ENCODE measurements around the gene RCL1. TPM values are rescaled to one million over a fixed set of nuclear protein-coding genes. Genes with fewer than 3 reads are reported as not detected.

Gene RCL1
- total and polyA plus RNA-seq, 4 donors, result 14.3 to 32.0 (median 22.6) TPM

DNA sequence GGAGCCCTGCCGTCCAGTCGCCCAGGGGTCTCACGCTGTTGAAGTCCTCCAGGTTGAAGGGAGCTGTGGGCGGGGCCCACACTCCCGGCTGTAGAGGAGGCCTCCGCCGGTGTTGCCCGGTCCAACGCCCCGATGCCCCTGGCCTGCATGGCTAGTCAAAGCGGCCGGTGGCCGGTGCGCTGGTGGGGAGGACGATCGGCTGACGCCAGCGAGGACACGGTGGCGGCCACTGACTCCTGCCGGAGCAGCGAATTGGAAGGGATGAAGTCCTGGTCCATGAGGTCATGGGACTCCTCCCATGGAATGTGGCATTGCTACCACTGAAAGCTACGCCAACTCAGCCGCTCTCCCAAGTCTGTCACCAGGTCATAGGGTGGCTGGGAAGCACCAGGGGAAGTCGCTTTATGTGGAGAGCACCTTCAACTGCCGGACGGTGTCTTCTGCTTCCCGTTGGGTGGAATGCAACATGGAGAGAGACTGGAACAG is 11.8 kb downstream of the RCL1 start:
- 98% methylated on average over 28 of the region's 28 CpGs for WGBS (ENCODE audit: insufficient coverage)
- no peaks in the 10 kb centered on the region for H3K27me3 ChIP-seq (ENCODE audit: control insufficient read depth, insufficient read depth, low read length)
- no peaks in the 10 kb centered on the region for H3K9me3 ChIP-seq (ENCODE audit: control insufficient read depth, insufficient read depth, low read length)
- H3K27ac ChIP-seq (ENCODE audit: low read depth, low read length), result no peak overlapping the region
- no peak for DNase-seq (ENCODE audit: low read depth in 4 of 6, low spot score in 6 of 6)
- H3K36me3 ChIP-seq (ENCODE audit: control insufficient read depth, insufficient read depth, low read length), result peaks cover 8% of the 10 kb centered on the region
- no peaks in the 10 kb centered on the region for H3K4me1 ChIP-seq (ENCODE audit: control insufficient read depth, insufficient read depth, low read length)
- no peak overlapping the region for H3K4me3 ChIP-seq (ENCODE audit: low read depth, low read length)

DNA sequence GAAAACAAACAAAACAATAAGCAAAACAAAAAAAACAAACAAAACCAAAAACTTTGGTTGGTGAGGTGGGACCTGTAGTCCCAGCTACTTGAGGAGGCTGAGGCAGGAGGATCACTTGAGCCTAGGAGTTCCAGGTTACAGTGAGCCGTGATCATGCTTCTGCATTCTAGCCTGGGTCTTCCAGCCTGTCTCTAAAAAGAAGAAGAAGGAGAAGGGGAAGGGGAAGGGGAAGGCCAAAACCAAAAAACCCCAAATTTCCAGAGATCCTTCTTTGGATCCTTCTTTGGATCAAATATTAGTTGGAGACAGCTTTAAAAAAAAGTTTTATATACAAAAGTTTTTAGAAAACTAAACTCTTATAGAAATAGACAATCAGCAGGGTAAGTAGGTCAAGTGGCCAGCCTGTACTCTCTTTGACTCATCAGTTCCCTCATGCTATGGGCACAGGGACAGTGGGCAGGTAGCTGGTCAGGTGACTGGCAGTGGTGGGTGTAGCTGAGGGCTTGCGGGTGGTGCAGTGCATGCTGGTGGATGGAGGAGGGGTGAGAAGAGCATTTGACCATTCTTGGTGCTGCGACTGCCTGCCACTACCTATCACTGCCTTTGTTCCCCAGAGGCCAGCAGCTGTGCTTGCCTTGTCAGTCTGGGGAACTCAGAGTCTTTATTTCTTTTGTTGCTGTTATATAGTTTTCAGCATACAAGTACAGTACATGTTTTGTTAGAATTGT is 12.6 kb downstream of the RCL1 start:
- WGBS (ENCODE audit: insufficient coverage), result 40% methylated on average over 1 of the region's 3 CpGs
- H3K4me1 ChIP-seq (ENCODE audit: control insufficient read depth, insufficient read depth, low read length), result no peaks in the 10 kb centered on the region
- no peaks in the 10 kb centered on the region for H3K27me3 ChIP-seq (ENCODE audit: control insufficient read depth, insufficient read depth, low read length)
- DNase-seq (ENCODE audit: low read depth in 4 of 6, low spot score in 6 of 6), result no peak
- no peaks in the 10 kb centered on the region for H3K9me3 ChIP-seq (ENCODE audit: control insufficient read depth, insufficient read depth, low read length)
- H3K4me3 ChIP-seq (ENCODE audit: low read depth, low read length), result no peak overlapping the region
- H3K27ac ChIP-seq (ENCODE audit: low read depth, low read length), result no peak overlapping the region
- peaks cover 8% of the 10 kb centered on the region for H3K36me3 ChIP-seq (ENCODE audit: control insufficient read depth, insufficient read depth, low read length)

DNA sequence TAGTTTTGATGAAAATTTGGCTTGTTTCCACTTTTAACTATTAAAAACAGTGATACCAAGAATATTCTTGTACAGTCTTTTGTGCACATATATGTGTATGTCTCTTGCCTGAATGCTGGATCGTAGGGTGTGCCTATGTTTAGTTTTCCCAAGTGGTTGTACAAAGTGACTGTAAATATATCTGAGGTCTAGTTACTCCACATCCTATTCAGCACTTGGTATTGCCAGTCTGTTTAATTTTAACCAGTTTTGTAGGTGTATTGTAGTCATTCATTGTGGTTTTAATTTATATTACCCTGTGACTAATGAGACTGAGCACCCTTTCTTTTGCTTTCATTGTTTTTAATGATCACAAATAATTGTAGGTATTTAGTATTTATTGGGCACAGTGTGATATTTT is 17.8 kb downstream of the RCL1 start:
- DNase-seq (ENCODE audit: low read depth in 4 of 6, low spot score in 6 of 6), result no peak
- Histone ChIP-seq H3K4me3 (ENCODE audit: low read depth, low read length) (no peak overlapping the region), H3K27me3 (ENCODE audit: control insufficient read depth, insufficient read depth, low read length) (no peaks in the 10 kb centered on the region), H3K27ac (ENCODE audit: low read depth, low read length) (no peak overlapping the region), H3K36me3 (ENCODE audit: control insufficient read depth, insufficient read depth, low read length) (no peaks in the 10 kb centered on the region), H3K4me1 (ENCODE audit: control insufficient read depth, insufficient read depth, low read length) (no peaks in the 10 kb centered on the region), H3K9me3 (ENCODE audit: control insufficient read depth, insufficient read depth, low read length) (peaks cover 11% of the 10 kb centered on the region)
- no CpG with 5 or more reads among the region's 1 CpG for WGBS (ENCODE audit: insufficient coverage)

DNA sequence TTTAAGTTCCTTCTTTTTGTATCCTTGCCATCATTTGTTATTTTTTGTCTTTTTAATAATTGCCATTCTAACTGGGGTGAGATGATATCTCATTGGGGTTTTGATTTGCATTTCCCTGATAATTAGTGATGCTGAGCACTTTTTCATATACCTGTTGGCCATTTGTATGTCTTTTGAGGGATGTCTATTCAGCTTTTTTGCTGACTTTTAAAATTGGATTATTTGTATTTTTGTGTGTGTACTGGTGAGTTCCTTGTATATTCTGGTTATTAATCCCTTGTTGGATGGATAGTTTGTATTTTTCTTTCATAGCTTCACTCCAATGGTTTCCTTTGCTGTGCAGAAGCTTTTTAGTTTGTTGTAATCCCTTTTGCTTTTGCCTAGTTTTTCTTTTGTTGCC is 19.1 kb downstream of the RCL1 start:
- Histone ChIP-seq H3K36me3 (ENCODE audit: control insufficient read depth, insufficient read depth, low read length) (no peaks in the 10 kb centered on the region), H3K4me3 (ENCODE audit: low read depth, low read length) (no peak overlapping the region), H3K27me3 (ENCODE audit: control insufficient read depth, insufficient read depth, low read length) (no peaks in the 10 kb centered on the region), H3K4me1 (ENCODE audit: control insufficient read depth, insufficient read depth, low read length) (no peaks in the 10 kb centered on the region), H3K9me3 (ENCODE audit: control insufficient read depth, insufficient read depth, low read length) (peaks cover 11% of the 10 kb centered on the region), H3K27ac (ENCODE audit: low read depth, low read length) (no peak overlapping the region)
- no peak for DNase-seq (ENCODE audit: low read depth in 4 of 6, low spot score in 6 of 6)

DNA sequence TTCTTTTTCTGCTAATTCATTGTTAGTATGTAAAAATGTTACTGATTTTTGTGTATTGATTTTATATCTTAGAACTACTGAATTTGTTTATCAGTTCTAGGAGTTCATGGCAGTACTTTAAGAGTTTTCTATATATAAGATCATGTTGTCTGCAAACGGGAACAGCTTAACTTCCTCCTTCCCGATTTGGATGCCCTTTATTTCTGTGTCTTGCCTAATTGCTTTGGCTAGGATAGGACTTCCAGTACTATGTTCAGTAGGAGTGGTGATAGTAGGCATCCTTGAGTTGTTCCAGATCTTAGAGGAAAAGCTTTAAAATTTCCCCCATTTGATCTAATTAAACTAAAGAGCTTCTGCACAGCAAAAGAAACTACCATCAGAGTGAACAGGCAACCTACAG is 20.1 kb downstream of the RCL1 start:
- Histone ChIP-seq H3K9me3 (ENCODE audit: control insufficient read depth, insufficient read depth, low read length) (peaks cover 11% of the 10 kb centered on the region), H3K4me3 (ENCODE audit: low read depth, low read length) (no peak overlapping the region), H3K36me3 (ENCODE audit: control insufficient read depth, insufficient read depth, low read length) (no peaks in the 10 kb centered on the region), H3K4me1 (ENCODE audit: control insufficient read depth, insufficient read depth, low read length) (no peaks in the 10 kb centered on the region), H3K27me3 (ENCODE audit: control insufficient read depth, insufficient read depth, low read length) (no peaks in the 10 kb centered on the region), H3K27ac (ENCODE audit: low read depth, low read length) (no peak overlapping the region)
- no CpG with 5 or more reads among the region's 2 CpGs for WGBS (ENCODE audit: insufficient coverage)
- no peak for DNase-seq (ENCODE audit: low read depth in 4 of 6, low spot score in 6 of 6)

DNA sequence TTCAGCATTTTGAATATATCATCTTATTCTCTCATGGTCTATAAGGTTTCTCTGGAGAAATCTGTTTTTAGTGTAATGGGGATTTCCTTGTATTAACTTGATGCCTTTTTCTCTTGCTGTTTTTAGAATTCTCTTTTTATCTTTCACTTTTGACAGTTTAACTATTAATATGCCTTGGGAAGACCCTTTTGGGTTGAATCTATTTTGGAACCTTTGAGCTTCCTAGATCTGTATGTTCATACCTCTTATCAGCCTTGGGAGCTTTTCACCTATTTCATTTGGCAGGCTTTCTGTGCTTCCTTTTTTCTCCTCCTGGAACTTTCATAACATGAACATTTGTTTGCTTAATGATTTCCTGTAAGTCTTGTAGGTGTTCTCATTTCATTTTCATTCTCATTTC is 22.2 kb downstream of the RCL1 start:
- H3K36me3 ChIP-seq (ENCODE audit: control insufficient read depth, insufficient read depth, low read length), result no peaks in the 10 kb centered on the region
- peaks cover 11% of the 10 kb centered on the region for H3K9me3 ChIP-seq (ENCODE audit: control insufficient read depth, insufficient read depth, low read length)
- no peaks in the 10 kb centered on the region for H3K27me3 ChIP-seq (ENCODE audit: control insufficient read depth, insufficient read depth, low read length)
- H3K4me3 ChIP-seq (ENCODE audit: low read depth, low read length), result no peak overlapping the region
- no peak for DNase-seq (ENCODE audit: low read depth in 4 of 6, low spot score in 6 of 6)
- no peaks in the 10 kb centered on the region for H3K4me1 ChIP-seq (ENCODE audit: control insufficient read depth, insufficient read depth, low read length)
- no peak overlapping the region for H3K27ac ChIP-seq (ENCODE audit: low read depth, low read length)

DNA sequence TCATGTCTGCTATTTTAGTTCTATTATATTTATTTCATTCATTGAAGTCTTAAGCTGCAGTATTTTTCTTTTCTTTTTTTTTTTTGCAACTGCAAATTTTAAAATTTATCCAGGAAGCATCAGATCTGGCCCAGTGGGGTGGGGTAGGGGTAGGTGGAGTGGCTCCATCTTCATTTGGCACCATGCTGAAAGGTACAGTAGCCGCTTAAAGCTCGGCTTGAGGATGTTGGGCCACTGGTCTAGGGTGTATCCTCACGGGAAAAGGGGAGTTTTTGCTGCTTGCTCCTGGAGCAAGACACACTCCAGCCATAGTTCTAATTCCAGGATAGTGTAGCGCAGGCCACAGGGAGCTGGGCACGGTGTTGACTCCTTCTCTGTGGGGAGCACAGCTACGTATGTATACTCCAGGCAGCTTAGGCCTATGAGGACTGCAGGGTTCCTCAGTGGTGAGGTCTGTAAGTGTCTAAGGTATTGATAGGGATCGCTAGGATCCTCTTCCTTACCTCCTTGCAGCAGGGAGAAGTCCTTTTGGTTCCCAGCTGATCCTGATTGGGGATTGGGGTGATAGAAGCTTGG is 22.7 kb downstream of the RCL1 start:
- Histone ChIP-seq H3K9me3 (ENCODE audit: control insufficient read depth, insufficient read depth, low read length) (peaks cover 11% of the 10 kb centered on the region), H3K27ac (ENCODE audit: low read depth, low read length) (no peak overlapping the region), H3K36me3 (ENCODE audit: control insufficient read depth, insufficient read depth, low read length) (no peaks in the 10 kb centered on the region), H3K27me3 (ENCODE audit: control insufficient read depth, insufficient read depth, low read length) (no peaks in the 10 kb centered on the region), H3K4me3 (ENCODE audit: low read depth, low read length) (no peak overlapping the region), H3K4me1 (ENCODE audit: control insufficient read depth, insufficient read depth, low read length) (no peaks in the 10 kb centered on the region)
- WGBS (ENCODE audit: insufficient coverage), result 92% methylated on average over 4 of the region's 7 CpGs
- DNase-seq (ENCODE audit: low read depth in 4 of 6, low spot score in 6 of 6), result no peak

DNA sequence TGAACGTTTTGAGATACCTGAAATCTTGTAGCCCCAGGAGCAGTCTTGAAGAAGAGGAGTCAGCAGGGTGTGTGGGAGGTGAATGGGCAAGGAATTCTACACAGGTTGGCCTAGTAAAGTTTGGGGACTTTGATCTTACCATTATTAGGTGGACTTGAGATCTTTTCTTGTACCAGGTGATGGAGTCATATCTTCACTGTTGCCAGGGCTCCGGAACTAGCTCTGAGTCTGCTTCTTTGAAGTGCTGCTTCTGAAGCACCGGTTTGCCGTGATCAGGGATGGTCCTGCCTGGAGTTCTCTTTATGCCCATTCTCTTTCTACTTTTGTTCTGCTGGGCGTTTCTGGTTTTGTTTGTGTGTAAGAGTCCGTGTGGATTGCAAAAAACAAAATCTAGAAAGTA is 27.4 kb downstream of the RCL1 start:
- no peaks in the 10 kb centered on the region for H3K4me1 ChIP-seq (ENCODE audit: control insufficient read depth, insufficient read depth, low read length)
- DNase-seq (ENCODE audit: low read depth in 4 of 6, low spot score in 6 of 6), result no peak
- WGBS (ENCODE audit: insufficient coverage), result 77% methylated on average over 2 of the region's 6 CpGs

DNA sequence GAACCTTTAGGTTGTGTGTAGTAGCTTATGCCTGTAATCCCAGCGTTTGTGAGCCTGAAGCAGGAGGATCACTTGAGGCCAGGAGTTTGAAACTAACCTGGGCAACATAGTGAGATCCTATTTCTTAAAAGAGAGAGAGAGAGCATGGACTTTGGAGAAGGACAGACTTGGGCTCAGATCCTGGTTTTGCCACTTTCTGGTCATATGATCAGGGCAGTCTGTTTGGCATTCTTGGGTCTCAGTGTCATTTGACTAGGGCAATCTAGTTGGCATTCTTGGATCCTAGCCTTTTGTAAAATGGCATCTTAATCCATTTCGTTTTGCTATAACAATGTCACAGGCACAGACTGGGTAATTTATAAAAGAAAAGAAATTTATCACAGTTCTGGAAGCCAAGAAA is 28.4 kb downstream of the RCL1 start:
- H3K27ac ChIP-seq (ENCODE audit: low read depth, low read length), result no peak overlapping the region
- 100% methylated on average over 1 of the region's 2 CpGs for WGBS (ENCODE audit: insufficient coverage)
- no peak for DNase-seq (ENCODE audit: low read depth in 4 of 6, low spot score in 6 of 6)
- no peaks in the 10 kb centered on the region for H3K27me3 ChIP-seq (ENCODE audit: control insufficient read depth, insufficient read depth, low read length)
- H3K9me3 ChIP-seq (ENCODE audit: control insufficient read depth, insufficient read depth, low read length), result no peaks in the 10 kb centered on the region
- H3K4me3 ChIP-seq (ENCODE audit: low read depth, low read length), result no peak overlapping the region
- H3K36me3 ChIP-seq (ENCODE audit: control insufficient read depth, insufficient read depth, low read length), result no peaks in the 10 kb centered on the region
- no peaks in the 10 kb centered on the region for H3K4me1 ChIP-seq (ENCODE audit: control insufficient read depth, insufficient read depth, low read length)

More for the DNA sequence above, 27.4 kb downstream of the RCL1 start:
- H3K27ac ChIP-seq (ENCODE audit: low read depth, low read length), result no peak overlapping the region
- H3K9me3 ChIP-seq (ENCODE audit: control insufficient read depth, insufficient read depth, low read length), result no peaks in the 10 kb centered on the region
- H3K36me3 ChIP-seq (ENCODE audit: control insufficient read depth, insufficient read depth, low read length), result no peaks in the 10 kb centered on the region
- H3K27me3 ChIP-seq (ENCODE audit: control insufficient read depth, insufficient read depth, low read length), result no peaks in the 10 kb centered on the region
- no peak overlapping the region for H3K4me3 ChIP-seq (ENCODE audit: low read depth, low read length)

DNA sequence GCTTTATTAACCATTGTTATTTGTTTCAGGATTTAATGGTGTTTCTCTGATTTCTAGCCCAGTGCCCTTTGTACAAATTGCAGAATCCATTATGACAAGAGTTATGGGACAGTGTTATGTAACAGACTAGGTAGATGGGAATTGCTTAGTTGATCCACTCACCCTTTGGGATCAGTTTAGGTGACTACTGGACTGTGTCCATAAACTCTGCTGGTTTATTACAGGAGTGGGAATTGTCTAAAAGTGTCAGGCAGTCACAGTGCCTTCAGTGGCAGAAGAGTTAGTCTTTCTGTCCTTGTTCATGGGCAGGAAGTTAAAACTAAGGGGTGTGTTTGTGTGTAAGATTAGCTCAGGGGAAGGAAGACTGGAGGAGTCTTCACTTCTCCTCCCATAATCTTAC is 29.3 kb downstream of the RCL1 start:
- Histone ChIP-seq H3K27me3 (ENCODE audit: control insufficient read depth, insufficient read depth, low read length) (no peaks in the 10 kb centered on the region), H3K36me3 (ENCODE audit: control insufficient read depth, insufficient read depth, low read length) (no peaks in the 10 kb centered on the region), H3K4me3 (ENCODE audit: low read depth, low read length) (no peak overlapping the region), H3K9me3 (ENCODE audit: control insufficient read depth, insufficient read depth, low read length) (no peaks in the 10 kb centered on the region), H3K27ac (ENCODE audit: low read depth, low read length) (no peak overlapping the region), H3K4me1 (ENCODE audit: control insufficient read depth, insufficient read depth, low read length) (no peaks in the 10 kb centered on the region)
- DNase-seq (ENCODE audit: low read depth in 4 of 6, low spot score in 6 of 6), result peak in 1 of 6 donors; percentile 22

Data from spinal cord (tissue), 10 donors.